K562 (cell line): ENCODE results near the gene INPP4B.

ENCODE experiments used
- ARID1B ChIP-seq: fragments of 450-650 bp; IDR thresholded peaks from 2 replicates; pipeline ENCODE4 v1.6.1; 2016; ENCODE audit warnings: antibody characterized with exemption, mild to moderate bottlenecking, inconsistent platforms
- EP300 ChIP-seq: IDR thresholded peaks from 2 replicates; pipeline ENCODE4 v1.6.1; 2012; ENCODE audit warnings: low read length, improper control_type of control experiment
- ETS2 ChIP-seq: IDR thresholded peaks from 2 replicates; pipeline ENCODE4 v1.6.1; 2016; ENCODE audit warnings: borderline replicate concordance, missing genetic modification characterization, mild to moderate bottlenecking, moderate library complexity, missing compliant biosample characterization; ENCODE audit not compliant: poor library complexity, severe bottlenecking
- ETV5 ChIP-seq: sonication (generic); formaldehyde crosslinking; IDR thresholded peaks from 2 replicates; pipeline ENCODE4 v1.4.0; 2020; ENCODE audit warnings: low read depth, mild to moderate bottlenecking, missing genetic modification reagents
- IFI16 ChIP-seq: fragments of 250-450 bp; sonication (Bioruptor Pico); IDR thresholded peaks from 2 replicates; pipeline ENCODE4 v2.1.2; 2022; ENCODE audit warnings: mild to moderate bottlenecking, inconsistent platforms
- POLR2AphosphoS5 ChIP-seq: IDR thresholded peaks from 2 replicates; pipeline ENCODE4 v1.6.1; 2011; ENCODE audit warnings: mild to moderate bottlenecking, low read depth, low read length, moderate library complexity; ENCODE audit not compliant: control insufficient read depth, insufficient read depth
- RAD21 ChIP-seq, 2 experiments: fragments of 250-450 bp in 1 of 2; fragments of 450-650 bp in 1 of 2; sonication (Bioruptor Pico) in 1 of 2; formaldehyde crosslinking in 1 of 2; IDR thresholded peaks in 1 of 2; conservative IDR thresholded peaks in 1 of 2; 2 replicates each; pipeline versions ENCODE4 v1.4.0 to v1.8.0; 2020 to 2022; ENCODE audit warnings: mild to moderate bottlenecking in 2 of 2, moderate library complexity in 1 of 2
- STAT5B ChIP-seq: fragments of 250-450 bp; sonication (Bioruptor Pico); IDR thresholded peaks from 2 replicates; pipeline ENCODE4 v1.8.0; 2021; ENCODE audit warnings: mild to moderate bottlenecking, inconsistent platforms
- TAF1 ChIP-seq: IDR thresholded peaks from 2 replicates; pipeline ENCODE4 v1.6.1; 2011; ENCODE audit warnings: mild to moderate bottlenecking, low read length, moderate library complexity; ENCODE audit not compliant: insufficient read depth, control insufficient read depth, severe bottlenecking; ENCODE audit errors: extremely low read depth
- TF ChIP-seq, protein P1 (sequence below): sonication (generic); formaldehyde crosslinking; IDR thresholded peaks from 2 replicates; pipeline ENCODE4 v1.8.1; 2023; ENCODE audit warnings: missing genetic modification reagents, mild to moderate bottlenecking, borderline replicate concordance
- TF ChIP-seq, protein P2 (sequence below), 3 experiments: IDR thresholded peaks in 2 of 3; conservative IDR thresholded peaks in 1 of 3; 2 replicates each; pipeline ENCODE4 v1.5.1; 2011 to 2012; ENCODE audit warnings: low read length in 3 of 3, mild to moderate bottlenecking in 3 of 3, control low read depth in 2 of 3, improper control_type of control experiment in 1 of 3, inconsistent platforms in 1 of 3, low read depth in 1 of 3, mixed read lengths in 1 of 3, moderate library complexity in 1 of 3; ENCODE audit not compliant: insufficient read depth in 2 of 3

DNA sequence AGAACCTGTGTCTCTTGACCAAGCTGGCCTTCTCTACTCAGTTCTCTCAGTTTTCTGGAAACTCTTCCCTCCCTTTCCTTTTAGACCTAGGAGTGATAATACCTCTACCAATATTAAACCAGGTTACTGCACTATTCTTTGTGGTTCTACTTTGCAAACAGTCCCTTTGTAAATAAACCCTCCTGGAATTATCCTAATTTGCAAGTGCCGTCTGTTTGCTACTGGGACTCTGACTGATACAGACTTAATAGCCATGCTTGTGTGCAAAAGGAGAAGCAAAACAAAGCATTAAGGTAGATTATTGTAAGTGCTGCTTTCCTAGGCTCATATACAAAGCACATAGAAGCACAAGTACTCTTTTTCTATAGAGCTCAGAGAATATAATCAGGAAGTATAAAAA is 507.0 kb downstream of the INPP4B start:
- TF ChIP-seq, protein P1, sequence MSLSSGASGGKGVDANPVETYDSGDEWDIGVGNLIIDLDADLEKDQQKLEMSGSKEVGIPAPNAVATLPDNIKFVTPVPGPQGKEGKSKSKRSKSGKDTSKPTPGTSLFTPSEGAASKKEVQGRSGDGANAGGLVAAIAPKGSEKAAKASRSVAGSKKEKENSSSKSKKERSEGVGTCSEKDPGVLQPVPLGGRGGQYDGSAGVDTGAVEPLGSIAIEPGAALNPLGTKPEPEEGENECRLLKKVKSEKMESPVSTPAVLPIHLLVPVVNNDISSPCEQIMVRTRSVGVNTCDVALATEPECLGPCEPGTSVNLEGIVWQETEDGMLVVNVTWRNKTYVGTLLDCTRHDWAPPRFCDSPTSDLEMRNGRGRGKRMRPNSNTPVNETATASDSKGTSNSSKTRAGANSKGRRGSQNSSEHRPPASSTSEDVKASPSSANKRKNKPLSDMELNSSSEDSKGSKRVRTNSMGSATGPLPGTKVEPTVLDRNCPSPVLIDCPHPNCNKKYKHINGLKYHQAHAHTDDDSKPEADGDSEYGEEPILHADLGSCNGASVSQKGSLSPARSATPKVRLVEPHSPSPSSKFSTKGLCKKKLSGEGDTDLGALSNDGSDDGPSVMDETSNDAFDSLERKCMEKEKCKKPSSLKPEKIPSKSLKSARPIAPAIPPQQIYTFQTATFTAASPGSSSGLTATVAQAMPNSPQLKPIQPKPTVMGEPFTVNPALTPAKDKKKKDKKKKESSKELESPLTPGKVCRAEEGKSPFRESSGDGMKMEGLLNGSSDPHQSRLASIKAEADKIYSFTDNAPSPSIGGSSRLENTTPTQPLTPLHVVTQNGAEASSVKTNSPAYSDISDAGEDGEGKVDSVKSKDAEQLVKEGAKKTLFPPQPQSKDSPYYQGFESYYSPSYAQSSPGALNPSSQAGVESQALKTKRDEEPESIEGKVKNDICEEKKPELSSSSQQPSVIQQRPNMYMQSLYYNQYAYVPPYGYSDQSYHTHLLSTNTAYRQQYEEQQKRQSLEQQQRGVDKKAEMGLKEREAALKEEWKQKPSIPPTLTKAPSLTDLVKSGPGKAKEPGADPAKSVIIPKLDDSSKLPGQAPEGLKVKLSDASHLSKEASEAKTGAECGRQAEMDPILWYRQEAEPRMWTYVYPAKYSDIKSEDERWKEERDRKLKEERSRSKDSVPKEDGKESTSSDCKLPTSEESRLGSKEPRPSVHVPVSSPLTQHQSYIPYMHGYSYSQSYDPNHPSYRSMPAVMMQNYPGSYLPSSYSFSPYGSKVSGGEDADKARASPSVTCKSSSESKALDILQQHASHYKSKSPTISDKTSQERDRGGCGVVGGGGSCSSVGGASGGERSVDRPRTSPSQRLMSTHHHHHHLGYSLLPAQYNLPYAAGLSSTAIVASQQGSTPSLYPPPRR (CRISPR knock-in tag): no peak
- TF ChIP-seq ETV5 (CRISPR knock-in tag) (no peak), ETS2 (tag) (no peak), STAT5B (CRISPR knock-in tag) (no peak), EP300 (no peak), RAD21 (CRISPR knock-in tag; conservative IDR thresholded peaks at IDR 0.05 in 1 of 2, IDR thresholded peaks at IDR 0.05 in 1 of 2) (no peak), TAF1 (no peak), IFI16 (no peak), POLR2AphosphoS5 (no peak), ARID1B (no peak)
- TF ChIP-seq, protein P2, sequence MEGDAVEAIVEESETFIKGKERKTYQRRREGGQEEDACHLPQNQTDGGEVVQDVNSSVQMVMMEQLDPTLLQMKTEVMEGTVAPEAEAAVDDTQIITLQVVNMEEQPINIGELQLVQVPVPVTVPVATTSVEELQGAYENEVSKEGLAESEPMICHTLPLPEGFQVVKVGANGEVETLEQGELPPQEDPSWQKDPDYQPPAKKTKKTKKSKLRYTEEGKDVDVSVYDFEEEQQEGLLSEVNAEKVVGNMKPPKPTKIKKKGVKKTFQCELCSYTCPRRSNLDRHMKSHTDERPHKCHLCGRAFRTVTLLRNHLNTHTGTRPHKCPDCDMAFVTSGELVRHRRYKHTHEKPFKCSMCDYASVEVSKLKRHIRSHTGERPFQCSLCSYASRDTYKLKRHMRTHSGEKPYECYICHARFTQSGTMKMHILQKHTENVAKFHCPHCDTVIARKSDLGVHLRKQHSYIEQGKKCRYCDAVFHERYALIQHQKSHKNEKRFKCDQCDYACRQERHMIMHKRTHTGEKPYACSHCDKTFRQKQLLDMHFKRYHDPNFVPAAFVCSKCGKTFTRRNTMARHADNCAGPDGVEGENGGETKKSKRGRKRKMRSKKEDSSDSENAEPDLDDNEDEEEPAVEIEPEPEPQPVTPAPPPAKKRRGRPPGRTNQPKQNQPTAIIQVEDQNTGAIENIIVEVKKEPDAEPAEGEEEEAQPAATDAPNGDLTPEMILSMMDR (IDR thresholded peaks at IDR 0.05 in 2 of 3, conservative IDR thresholded peaks at IDR 0.05 in 1 of 3; ENCODE audit: insufficient read depth in 2 of 3, low read depth in 1 of 3, low read length in 3 of 3): no peak
